ENCODE data around the gene MAMLD1. TPM values are rescaled to one million over a fixed set of nuclear protein-coding genes. Genes with fewer than 3 reads are reported as not detected.

The MAMLD1 gene
- total RNA-seq, 1 donor from 2014 or later: 4.5 TPM

DNA sequence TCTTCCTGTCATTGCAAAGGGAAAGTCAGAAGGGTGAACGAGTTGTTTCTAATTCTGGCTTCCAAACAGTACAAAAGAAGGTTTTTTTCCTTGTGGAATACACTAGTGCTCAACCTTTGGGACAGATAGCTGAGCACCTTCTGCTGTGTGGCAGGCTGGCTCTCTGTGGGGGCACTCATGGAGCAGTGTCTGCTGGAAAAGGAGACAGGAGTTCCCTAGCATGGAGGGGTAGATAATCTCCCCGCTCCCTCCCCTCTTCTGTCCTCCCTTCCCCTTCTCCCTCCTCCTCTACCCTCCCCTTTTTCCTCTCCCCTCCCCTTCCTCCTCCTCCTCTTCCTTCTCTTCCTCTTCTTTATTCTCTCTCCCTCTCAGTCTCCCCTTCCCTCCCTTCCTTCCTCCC, 142.9 kb downstream of the MAMLD1 start:
- peaks cover 38% of the 10 kb centered on the region for H3K4me1 Mint-ChIP-seq
- TF ChIP-seq, protein P1, sequence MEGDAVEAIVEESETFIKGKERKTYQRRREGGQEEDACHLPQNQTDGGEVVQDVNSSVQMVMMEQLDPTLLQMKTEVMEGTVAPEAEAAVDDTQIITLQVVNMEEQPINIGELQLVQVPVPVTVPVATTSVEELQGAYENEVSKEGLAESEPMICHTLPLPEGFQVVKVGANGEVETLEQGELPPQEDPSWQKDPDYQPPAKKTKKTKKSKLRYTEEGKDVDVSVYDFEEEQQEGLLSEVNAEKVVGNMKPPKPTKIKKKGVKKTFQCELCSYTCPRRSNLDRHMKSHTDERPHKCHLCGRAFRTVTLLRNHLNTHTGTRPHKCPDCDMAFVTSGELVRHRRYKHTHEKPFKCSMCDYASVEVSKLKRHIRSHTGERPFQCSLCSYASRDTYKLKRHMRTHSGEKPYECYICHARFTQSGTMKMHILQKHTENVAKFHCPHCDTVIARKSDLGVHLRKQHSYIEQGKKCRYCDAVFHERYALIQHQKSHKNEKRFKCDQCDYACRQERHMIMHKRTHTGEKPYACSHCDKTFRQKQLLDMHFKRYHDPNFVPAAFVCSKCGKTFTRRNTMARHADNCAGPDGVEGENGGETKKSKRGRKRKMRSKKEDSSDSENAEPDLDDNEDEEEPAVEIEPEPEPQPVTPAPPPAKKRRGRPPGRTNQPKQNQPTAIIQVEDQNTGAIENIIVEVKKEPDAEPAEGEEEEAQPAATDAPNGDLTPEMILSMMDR (conservative IDR thresholded peaks at IDR 0.05): no peak
- DNase-seq (ENCODE audit: low read depth, low spot score): no peak
- no peaks in the 10 kb centered on the region for H3K36me3 Mint-ChIP-seq (ENCODE audit: low read depth)
- H3K9me3 Mint-ChIP-seq: no peaks in the 10 kb centered on the region
- no peaks in the 10 kb centered on the region for H3K27me3 Mint-ChIP-seq (ENCODE audit: low read depth)
- no peak overlapping the region for H3K4me3 Mint-ChIP-seq
- H3K27ac Mint-ChIP-seq (ENCODE audit: unreplicated experiment): no peak overlapping the region

DNA sequence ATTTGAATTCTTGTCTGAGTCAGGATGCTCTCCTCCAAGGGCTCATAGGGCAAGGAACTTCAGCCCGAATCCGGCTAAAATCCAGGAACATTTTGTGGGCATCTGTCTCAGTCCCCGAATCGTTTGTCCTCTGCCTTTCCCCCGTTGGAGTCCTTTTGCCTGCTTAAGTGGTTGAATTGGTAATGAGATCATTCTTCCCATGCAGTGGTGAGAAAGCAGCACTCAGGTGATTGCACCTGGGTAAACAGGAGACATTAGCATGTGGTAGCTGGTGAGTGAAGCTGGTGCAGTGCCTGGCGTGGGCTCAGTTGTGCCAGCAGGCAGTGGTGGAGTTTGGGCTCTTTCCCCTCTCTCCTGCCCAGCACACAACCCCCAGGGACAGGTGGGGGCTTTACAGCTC, 143.4 kb downstream of the MAMLD1 start:
- Mint-ChIP-seq H3K9me3 (no peaks in the 10 kb centered on the region), H3K4me3 (no peak overlapping the region), H3K27ac (ENCODE audit: unreplicated experiment) (no peak overlapping the region), H3K27me3 (ENCODE audit: low read depth) (no peaks in the 10 kb centered on the region), H3K4me1 (peaks cover 37% of the 10 kb centered on the region), H3K36me3 (ENCODE audit: low read depth) (no peaks in the 10 kb centered on the region)
- DNase-seq (ENCODE audit: low read depth, low spot score): no peak
- TF ChIP-seq, protein P1 (conservative IDR thresholded peaks at IDR 0.05): no peak

DNA sequence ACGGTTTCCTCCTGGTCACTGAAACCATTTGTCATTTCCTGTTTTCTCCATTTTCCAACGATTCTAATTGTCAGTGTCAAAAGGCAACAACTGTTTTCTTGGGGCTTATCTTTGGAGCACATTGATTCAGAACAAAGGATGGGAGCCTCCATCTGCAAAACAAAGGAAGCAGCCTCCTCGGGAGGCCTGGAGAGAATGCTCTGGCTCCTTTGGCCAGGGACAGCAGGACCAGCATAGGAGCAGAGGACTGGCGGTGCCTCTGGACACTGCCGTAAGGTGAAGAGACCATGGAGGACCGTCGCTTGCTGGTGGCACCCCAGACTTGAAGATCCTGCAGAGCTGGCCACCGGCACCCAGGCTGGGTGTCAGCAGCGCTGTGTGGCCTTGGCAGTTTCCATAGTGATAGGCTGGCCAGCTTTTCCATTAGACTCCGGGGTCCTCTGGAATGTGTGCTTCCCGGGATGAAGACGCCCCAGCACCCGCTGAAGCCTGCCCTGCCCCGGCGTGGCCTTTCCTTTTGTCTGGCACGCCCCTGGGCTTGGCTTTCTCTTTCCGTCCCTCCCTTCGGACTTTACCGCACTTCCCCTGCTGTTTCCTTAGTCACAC, 144.2 kb downstream of the MAMLD1 start:
- TF ChIP-seq, protein P1 (conservative IDR thresholded peaks at IDR 0.05): no peak
- Mint-ChIP-seq H3K4me3 (no peak overlapping the region), H3K27me3 (ENCODE audit: low read depth) (no peaks in the 10 kb centered on the region), H3K9me3 (no peaks in the 10 kb centered on the region), H3K36me3 (ENCODE audit: low read depth) (no peaks in the 10 kb centered on the region), H3K27ac (ENCODE audit: unreplicated experiment) (peak overlapping the region; percentile 67), H3K4me1 (peaks cover 37% of the 10 kb centered on the region)
- peak; percentile 9 for DNase-seq (ENCODE audit: low read depth, low spot score)

DNA sequence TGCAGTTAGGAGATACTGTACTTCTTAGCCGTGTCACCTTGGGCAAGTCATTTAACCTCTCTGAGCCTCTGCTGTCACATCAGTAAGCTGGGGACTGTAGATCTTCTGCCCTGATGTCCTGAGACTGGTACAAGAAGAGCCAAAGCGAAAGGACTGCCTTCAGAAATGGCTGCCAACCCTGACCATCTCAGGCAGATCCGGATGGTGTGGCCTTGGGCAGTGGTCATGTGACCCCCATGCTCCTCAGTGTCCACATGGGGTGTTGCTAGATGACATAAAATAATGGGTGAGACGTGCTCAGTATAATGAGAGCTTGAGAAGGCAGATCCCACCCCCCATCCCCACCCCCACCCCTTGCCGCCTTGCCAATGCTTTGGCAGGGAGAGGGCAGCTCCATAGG, 144.9 kb downstream of the MAMLD1 start:
- H3K4me3 Mint-ChIP-seq: no peak overlapping the region
- no peaks in the 10 kb centered on the region for H3K36me3 Mint-ChIP-seq (ENCODE audit: low read depth)
- TF ChIP-seq, protein P1 (conservative IDR thresholded peaks at IDR 0.05): no peak
- DNase-seq (ENCODE audit: low read depth, low spot score): no peak
- peaks cover 37% of the 10 kb centered on the region for H3K4me1 Mint-ChIP-seq
- no peaks in the 10 kb centered on the region for H3K27me3 Mint-ChIP-seq (ENCODE audit: low read depth)
- peak overlapping the region; percentile 43 for H3K27ac Mint-ChIP-seq (ENCODE audit: unreplicated experiment)
- H3K9me3 Mint-ChIP-seq: no peaks in the 10 kb centered on the region

DNA sequence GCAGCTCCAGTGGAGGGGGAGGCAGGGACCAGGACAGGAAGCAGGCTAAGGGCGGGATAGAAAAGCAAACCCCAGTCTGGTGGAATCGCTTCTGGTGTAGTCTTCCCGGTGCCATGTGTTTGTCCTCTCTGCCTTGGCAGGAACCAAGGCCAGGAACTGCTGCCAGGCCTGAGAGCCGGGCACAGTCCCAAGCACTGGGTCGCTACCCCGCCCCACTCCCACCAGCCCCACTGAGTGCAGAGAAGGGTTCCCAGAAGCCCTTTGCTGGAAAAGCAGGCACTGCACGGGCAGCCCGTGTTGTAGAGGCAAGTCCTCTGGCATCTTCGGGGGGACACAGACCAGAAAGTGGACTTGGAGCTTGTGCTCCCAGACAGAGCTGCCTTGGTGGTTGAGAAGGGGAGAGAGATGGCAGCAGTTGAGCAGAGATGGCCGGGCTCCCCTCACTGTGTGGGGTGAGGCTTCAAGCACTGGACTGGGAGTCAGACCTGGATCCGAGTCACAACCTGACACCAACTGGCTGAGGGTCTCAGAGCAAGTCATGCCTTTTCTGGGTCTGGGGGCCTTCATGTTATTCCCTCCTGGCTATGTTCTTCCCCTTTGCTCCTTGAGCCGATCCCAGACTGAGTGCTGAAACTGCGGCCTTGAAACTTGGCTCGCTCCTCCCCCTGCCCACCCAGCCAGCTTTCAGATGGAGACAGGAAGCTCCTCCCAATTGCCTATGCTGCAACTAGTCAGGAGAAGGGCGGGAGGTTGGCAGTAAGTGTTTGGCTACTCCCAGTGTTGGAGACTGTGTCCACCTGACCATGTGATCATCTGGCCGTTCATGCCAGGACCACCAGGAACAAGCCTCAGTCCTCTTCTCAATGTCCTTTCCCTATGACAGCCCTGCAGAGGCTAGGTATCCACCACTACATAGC, 145.6 kb downstream of the MAMLD1 start:
- TF ChIP-seq, protein P1 (conservative IDR thresholded peaks at IDR 0.05): no peak
- Mint-ChIP-seq H3K36me3 (ENCODE audit: low read depth) (no peaks in the 10 kb centered on the region), H3K27me3 (ENCODE audit: low read depth) (no peaks in the 10 kb centered on the region), H3K4me1 (peaks cover 37% of the 10 kb centered on the region), H3K27ac (ENCODE audit: unreplicated experiment) (no peak overlapping the region), H3K4me3 (no peak overlapping the region), H3K9me3 (no peaks in the 10 kb centered on the region)
- DNase-seq (ENCODE audit: low read depth, low spot score): no peak

All from neural crest cell (in vitro differentiated cells).